Stimulated activated naive CD8-positive, alpha-beta T cell treated with anti-CD3 and anti-CD28 coated beads, Interleukin-15, Interleukin-2, amounts not matched to agents 100 ng/mL and 50 ng/mL, for 24 hours (primary cell): ENCODE results near the gene ZNF473.
"Not testable (repeated sequence)": the region's sequence is repeated elsewhere in the genome, so short reads cannot be mapped to it uniquely, and the experiment has no call there.

Experiments
- H3K27ac Mint-ChIP-seq: one replicate; pipeline ENCODE4 v1.8.0; 2021; ENCODE audit warnings: mild to moderate bottlenecking, mixed read lengths
- H3K27me3 Mint-ChIP-seq: one replicate; pipeline ENCODE4 v1.8.0; 2021; ENCODE audit warnings: mixed read lengths
- H3K36me3 Mint-ChIP-seq: one replicate; pipeline ENCODE4 v1.8.0; 2021; ENCODE audit warnings: low read depth, mixed read lengths
- H3K4me1 Mint-ChIP-seq: one replicate; pipeline ENCODE4 v1.8.0; 2021; ENCODE audit warnings: low read depth, mixed read lengths
- H3K4me3 Mint-ChIP-seq: one replicate; pipeline ENCODE4 v1.8.0; 2021; ENCODE audit warnings: mild to moderate bottlenecking, mixed read lengths
- H3K9me3 Mint-ChIP-seq: one replicate; pipeline ENCODE4 v1.8.0; 2021; ENCODE audit warnings: mixed read lengths

Gene ZNF473

GRCh38 chr19:50087153-50087552 lies 61.3 kb downstream of the ZNF473 start:
- H3K9me3 Mint-ChIP-seq, H3K4me1 Mint-ChIP-seq, H3K4me3 Mint-ChIP-seq, H3K36me3 Mint-ChIP-seq, H3K27me3 Mint-ChIP-seq, H3K27ac Mint-ChIP-seq: not testable (repeated sequence)

GRCh38 chr19:50090706-50091105 lies 64.9 kb downstream of the ZNF473 start:
- not testable (repeated sequence) for H3K4me1 Mint-ChIP-seq, H3K27me3 Mint-ChIP-seq, H3K9me3 Mint-ChIP-seq, H3K27ac Mint-ChIP-seq, H3K36me3 Mint-ChIP-seq, H3K4me3 Mint-ChIP-seq

- H3K27ac Mint-ChIP-seq, H3K36me3 Mint-ChIP-seq, H3K4me1 Mint-ChIP-seq, H3K4me3 Mint-ChIP-seq, H3K9me3 Mint-ChIP-seq, H3K27me3 Mint-ChIP-seq: not testable (repeated sequence)
Measured at GRCh38 chr19:50091786-50092185, 66.0 kb downstream of the ZNF473 start.

GRCh38 chr19:50092597-50092996 lies 66.8 kb downstream of the ZNF473 start:
- not testable (repeated sequence) for H3K36me3 Mint-ChIP-seq, H3K27me3 Mint-ChIP-seq, H3K9me3 Mint-ChIP-seq, H3K4me1 Mint-ChIP-seq, H3K4me3 Mint-ChIP-seq, H3K27ac Mint-ChIP-seq

- not testable (repeated sequence) for H3K4me3 Mint-ChIP-seq, H3K36me3 Mint-ChIP-seq, H3K9me3 Mint-ChIP-seq, H3K27ac Mint-ChIP-seq, H3K27me3 Mint-ChIP-seq, H3K4me1 Mint-ChIP-seq
Measured at GRCh38 chr19:50097884-50098283, 72.1 kb downstream of the ZNF473 start.

- H3K4me3 Mint-ChIP-seq, H3K27me3 Mint-ChIP-seq, H3K4me1 Mint-ChIP-seq, H3K27ac Mint-ChIP-seq, H3K36me3 Mint-ChIP-seq, H3K9me3 Mint-ChIP-seq: not testable (repeated sequence)
Measured at GRCh38 chr19:50098892-50099291, 73.1 kb downstream of the ZNF473 start.

GRCh38 chr19:50099696-50100095 lies 73.9 kb downstream of the ZNF473 start:
- not testable (repeated sequence) for H3K9me3 Mint-ChIP-seq, H3K27me3 Mint-ChIP-seq, H3K4me3 Mint-ChIP-seq, H3K36me3 Mint-ChIP-seq, H3K4me1 Mint-ChIP-seq, H3K27ac Mint-ChIP-seq

- not testable (repeated sequence) for H3K4me3 Mint-ChIP-seq, H3K9me3 Mint-ChIP-seq, H3K36me3 Mint-ChIP-seq, H3K27me3 Mint-ChIP-seq, H3K4me1 Mint-ChIP-seq, H3K27ac Mint-ChIP-seq
Measured at GRCh38 chr19:50100946-50101345, 75.1 kb downstream of the ZNF473 start.
